Uterus (tissue), 2 donors: ENCODE data around the gene PLEKHG7.

ENCODE experiments used
- CTCF ChIP-seq, 4 experiments: fragments of 200-600 bp in 2 of 4; fragments of 450-650 bp in 2 of 4; sonication (generic) in 2 of 4; IDR thresholded peaks; one replicate each; pipeline ENCODE4 v1.5.1; 2016 to 2019; ENCODE audit warnings: antibody characterized with exemption in 4 of 4, mild to moderate bottlenecking in 2 of 4, moderate library complexity in 1 of 4
- POLR2A ChIP-seq, 2 donors: fragments of 450-650 bp; IDR thresholded peaks; one replicate each; pipeline ENCODE4 v1.6.1; 2016; ENCODE audit warnings: antibody characterized with exemption in 2 of 2, mild to moderate bottlenecking in 1 of 2, moderate library complexity in 1 of 2

- no peak for TF ChIP-seq POLR2A (IDR thresholded peaks at IDR 0.05)
- TF ChIP-seq CTCF (IDR thresholded peaks at IDR 0.05), result no peak
Measured at GRCh38 chr12:92676710-92677109, 26.1 kb upstream of the PLEKHG7 start.
